ENCODE measurements around the gene RNU6-9. TPM values are rescaled to one million over a fixed set of nuclear protein-coding genes. Genes with fewer than 3 reads are reported as not detected.
"Not testable (repeated sequence)": the region's sequence is repeated elsewhere in the genome, so short reads cannot be mapped to it uniquely, and the experiment has no call there.

RNU6-9 gene
- total RNA-seq, 1 experiment from 2014 or later = not detected

DNA sequence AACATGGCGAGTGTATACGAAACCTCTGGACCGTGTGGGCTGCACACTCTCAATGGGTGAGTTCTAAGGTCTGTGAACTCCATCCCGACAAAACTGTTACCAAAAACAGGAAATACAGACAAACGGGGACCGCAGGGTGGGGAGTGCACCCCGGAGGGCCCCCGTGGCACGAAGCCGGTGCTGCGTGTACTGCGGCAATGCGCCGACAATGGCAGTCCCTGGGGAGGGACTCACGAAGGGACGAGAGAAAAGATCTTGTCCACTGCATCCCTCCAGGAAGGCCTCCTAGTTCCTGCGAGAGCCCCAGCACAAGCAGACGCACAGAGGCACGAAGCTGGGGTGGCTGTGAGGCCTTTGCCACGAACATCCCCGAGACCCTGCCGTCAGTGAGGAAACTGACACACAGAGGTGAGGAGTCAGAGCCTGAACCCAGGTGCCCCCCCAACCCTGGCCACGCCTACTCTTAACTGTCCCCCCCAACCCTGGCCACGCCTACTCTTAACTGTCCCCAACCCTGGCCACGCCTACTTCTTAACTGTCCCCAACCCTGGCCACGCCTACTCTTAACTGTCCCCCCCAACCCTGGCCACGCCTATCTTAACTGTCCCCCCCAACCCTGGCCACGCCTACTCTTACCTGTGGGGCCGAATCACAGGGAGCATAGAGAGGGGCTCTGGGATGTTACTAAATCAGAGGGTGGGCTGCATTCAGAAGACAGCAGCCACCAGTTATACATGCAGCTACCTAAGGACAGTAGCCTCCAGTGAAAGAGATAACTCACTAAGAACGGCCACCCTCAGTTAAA is 4.5 kb upstream of the RNU6-9 start:
- Histone ChIP-seq H3K36me3 (ENCODE audit: low read depth, low read length) (no peaks in the 10 kb centered on the region; the same call in 1 of the 2 replicates), H3K79me2 (ENCODE audit: low read length) (peaks cover 15% of the 10 kb centered on the region), H3K27me3 (ENCODE audit: low read length) (no peaks in the 10 kb centered on the region), H3K9me2 (replicated peaks; ENCODE audit: low read length) (no peaks in the 10 kb centered on the region), H3K4me2 (ENCODE audit: low read length) (no peak overlapping the region), H3K9ac (ENCODE audit: low read length) (no peak overlapping the region), H3K4me1 (ENCODE audit: insufficient read depth, low read length) (peaks cover 8% of the 10 kb centered on the region; the same call in 1 of the 2 replicates), H3K27ac (ENCODE audit: low read length) (no peak overlapping the region), H3F3A (ENCODE audit: low read length, unreplicated experiment) (peaks cover 2% of the 10 kb centered on the region), H4K20me1 (ENCODE audit: low read length) (no peaks in the 10 kb centered on the region), H2AFZ (ENCODE audit: low read length) (no peak overlapping the region), H3K4me3 (ENCODE audit: low read length) (no peak overlapping the region), H3K9me3 (ENCODE audit: low read length) (no peaks in the 10 kb centered on the region)
- ChIA-PET CTCF (no interaction called here), POLR2A (ENCODE audit: unreplicated experiment) (no interaction called here)
- DNase-seq = no peak
- intact Hi-C loops (cut with micrococcal nuclease) = no loop called here
- BruUV-seq (replicated peaks) = no TSS peak
- no peak for ATAC-seq
- TF ChIP-seq EZH2phosphoT487 (IDR thresholded peaks at IDR 0.05; ENCODE audit: borderline replicate concordance, low read length) = no peak
- TF ChIP-seq, protein P1, sequence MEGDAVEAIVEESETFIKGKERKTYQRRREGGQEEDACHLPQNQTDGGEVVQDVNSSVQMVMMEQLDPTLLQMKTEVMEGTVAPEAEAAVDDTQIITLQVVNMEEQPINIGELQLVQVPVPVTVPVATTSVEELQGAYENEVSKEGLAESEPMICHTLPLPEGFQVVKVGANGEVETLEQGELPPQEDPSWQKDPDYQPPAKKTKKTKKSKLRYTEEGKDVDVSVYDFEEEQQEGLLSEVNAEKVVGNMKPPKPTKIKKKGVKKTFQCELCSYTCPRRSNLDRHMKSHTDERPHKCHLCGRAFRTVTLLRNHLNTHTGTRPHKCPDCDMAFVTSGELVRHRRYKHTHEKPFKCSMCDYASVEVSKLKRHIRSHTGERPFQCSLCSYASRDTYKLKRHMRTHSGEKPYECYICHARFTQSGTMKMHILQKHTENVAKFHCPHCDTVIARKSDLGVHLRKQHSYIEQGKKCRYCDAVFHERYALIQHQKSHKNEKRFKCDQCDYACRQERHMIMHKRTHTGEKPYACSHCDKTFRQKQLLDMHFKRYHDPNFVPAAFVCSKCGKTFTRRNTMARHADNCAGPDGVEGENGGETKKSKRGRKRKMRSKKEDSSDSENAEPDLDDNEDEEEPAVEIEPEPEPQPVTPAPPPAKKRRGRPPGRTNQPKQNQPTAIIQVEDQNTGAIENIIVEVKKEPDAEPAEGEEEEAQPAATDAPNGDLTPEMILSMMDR (conservative IDR thresholded peaks at IDR 0.05; ENCODE audit: low read depth, low read length) = no peak
- no peak for TF ChIP-seq EZH2 (IDR thresholded peaks at IDR 0.05; ENCODE audit: low read length, unreplicated experiment)

DNA sequence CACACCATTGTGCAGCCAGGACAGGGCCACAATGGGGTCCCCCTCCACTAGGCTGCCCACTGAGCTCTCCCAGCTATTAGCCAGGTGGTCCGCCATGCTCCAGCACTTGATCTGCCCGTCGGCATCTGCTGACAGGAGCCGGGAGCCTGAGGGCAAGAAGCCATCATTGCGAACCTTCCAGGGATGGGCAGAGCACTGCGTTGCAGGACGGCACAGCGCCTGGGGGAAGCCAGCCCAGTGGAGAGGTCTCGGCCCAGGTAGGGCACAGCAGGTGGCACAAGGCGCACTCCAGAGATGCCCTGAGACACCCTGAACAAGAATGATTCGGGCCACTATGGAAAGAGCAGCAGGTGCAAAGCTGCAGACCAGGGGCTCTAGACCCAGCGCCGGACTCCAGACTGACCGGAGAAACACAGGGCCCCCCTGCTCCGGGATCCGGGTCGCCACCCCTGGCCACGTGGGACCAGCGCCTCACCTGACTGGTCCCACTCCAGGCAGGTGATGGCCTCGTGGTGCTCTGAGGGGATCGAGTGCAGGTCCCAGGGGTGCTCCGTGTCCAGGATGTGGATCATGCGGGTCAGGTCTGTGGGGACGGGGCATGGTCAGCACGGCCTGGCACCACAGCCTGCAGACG is 3.5 kb upstream of the RNU6-9 start:
- no TSS peak for BruUV-seq (replicated peaks)
- no peak overlapping the region for H3K27ac ChIP-seq (ENCODE audit: low read length)
- no peak for TF ChIP-seq EZH2 (IDR thresholded peaks at IDR 0.05; ENCODE audit: low read length, unreplicated experiment)
- no peak for TF ChIP-seq EZH2phosphoT487 (IDR thresholded peaks at IDR 0.05; ENCODE audit: borderline replicate concordance, low read length)
- TF ChIP-seq, protein P1 (conservative IDR thresholded peaks at IDR 0.05; ENCODE audit: low read depth, low read length) = no peak
- ATAC-seq (no peak), DNase-seq (no peak)
- ChIA-PET POLR2A (ENCODE audit: unreplicated experiment) (no interaction called here), CTCF (no interaction called here)
- no peak overlapping the region for H2AFZ ChIP-seq (ENCODE audit: low read length)
- no peak overlapping the region for H3K9ac ChIP-seq (ENCODE audit: low read length)
- no peaks in the 10 kb centered on the region; the same call in 1 of the 2 replicates for H3K36me3 ChIP-seq (ENCODE audit: low read depth, low read length)
- peaks cover 3% of the 10 kb centered on the region for H3F3A ChIP-seq (ENCODE audit: low read length, unreplicated experiment)
- H3K4me3 ChIP-seq (ENCODE audit: low read length) = no peak overlapping the region
- no peaks in the 10 kb centered on the region for H3K4me1 ChIP-seq (ENCODE audit: insufficient read depth, low read length)
- no peaks in the 10 kb centered on the region for H3K27me3 ChIP-seq (ENCODE audit: low read length)
- no peaks in the 10 kb centered on the region for H3K9me3 ChIP-seq (ENCODE audit: low read length)
- H4K20me1 ChIP-seq (ENCODE audit: low read length) = no peaks in the 10 kb centered on the region
- peaks cover 15% of the 10 kb centered on the region for H3K79me2 ChIP-seq (ENCODE audit: low read length)
- no peaks in the 10 kb centered on the region for H3K9me2 ChIP-seq (replicated peaks; ENCODE audit: low read length)
- no peak overlapping the region for H3K4me2 ChIP-seq (ENCODE audit: low read length)
- intact Hi-C loops (cut with micrococcal nuclease) = no loop called here

DNA sequence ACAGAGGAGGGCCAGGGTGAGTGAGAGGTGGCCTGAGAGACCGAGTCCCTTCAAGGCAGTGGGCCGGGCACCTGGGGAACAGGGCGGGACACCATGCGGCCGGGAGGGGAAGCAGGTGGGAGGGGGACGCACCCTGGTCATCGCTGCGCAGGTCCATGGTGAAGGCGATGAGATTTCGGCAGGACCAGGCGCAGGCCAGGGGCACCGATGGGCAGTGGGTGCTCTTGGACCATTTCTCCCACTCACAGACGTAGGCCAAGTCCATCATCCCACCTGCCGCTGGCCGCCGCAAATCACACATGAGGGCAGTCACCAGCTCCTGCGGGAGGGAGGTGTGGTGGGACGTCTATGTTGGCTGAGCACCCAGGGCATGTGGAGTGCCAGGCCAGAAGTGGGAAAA is 2.5 kb upstream of the RNU6-9 start:
- Histone ChIP-seq H3K4me3 (ENCODE audit: low read length) (no peak overlapping the region), H3F3A (ENCODE audit: low read length, unreplicated experiment) (peaks cover 3% of the 10 kb centered on the region), H3K4me2 (ENCODE audit: low read length) (no peak overlapping the region), H3K9me3 (ENCODE audit: low read length) (no peaks in the 10 kb centered on the region), H3K4me1 (ENCODE audit: insufficient read depth, low read length) (no peaks in the 10 kb centered on the region), H3K27me3 (ENCODE audit: low read length) (no peaks in the 10 kb centered on the region), H2AFZ (ENCODE audit: low read length) (no peak overlapping the region), H3K79me2 (ENCODE audit: low read length) (peaks cover 15% of the 10 kb centered on the region), H3K27ac (ENCODE audit: low read length) (no peak overlapping the region), H4K20me1 (ENCODE audit: low read length) (no peaks in the 10 kb centered on the region), H3K9me2 (replicated peaks; ENCODE audit: low read length) (no peaks in the 10 kb centered on the region), H3K36me3 (ENCODE audit: low read depth, low read length) (no peaks in the 10 kb centered on the region; the same call in 1 of the 2 replicates), H3K9ac (ENCODE audit: low read length) (no peak overlapping the region)
- ATAC-seq (no peak), DNase-seq (no peak)
- no TSS peak for BruUV-seq (replicated peaks)
- ChIA-PET CTCF (no interaction called here), POLR2A (ENCODE audit: unreplicated experiment) (no interaction called here)
- intact Hi-C loops (cut with micrococcal nuclease) = no loop called here
- TF ChIP-seq EZH2 (IDR thresholded peaks at IDR 0.05; ENCODE audit: low read length, unreplicated experiment) = no peak
- no peak for TF ChIP-seq EZH2phosphoT487 (IDR thresholded peaks at IDR 0.05; ENCODE audit: borderline replicate concordance, low read length)
- TF ChIP-seq, protein P1 (conservative IDR thresholded peaks at IDR 0.05; ENCODE audit: low read depth, low read length) = no peak

DNA sequence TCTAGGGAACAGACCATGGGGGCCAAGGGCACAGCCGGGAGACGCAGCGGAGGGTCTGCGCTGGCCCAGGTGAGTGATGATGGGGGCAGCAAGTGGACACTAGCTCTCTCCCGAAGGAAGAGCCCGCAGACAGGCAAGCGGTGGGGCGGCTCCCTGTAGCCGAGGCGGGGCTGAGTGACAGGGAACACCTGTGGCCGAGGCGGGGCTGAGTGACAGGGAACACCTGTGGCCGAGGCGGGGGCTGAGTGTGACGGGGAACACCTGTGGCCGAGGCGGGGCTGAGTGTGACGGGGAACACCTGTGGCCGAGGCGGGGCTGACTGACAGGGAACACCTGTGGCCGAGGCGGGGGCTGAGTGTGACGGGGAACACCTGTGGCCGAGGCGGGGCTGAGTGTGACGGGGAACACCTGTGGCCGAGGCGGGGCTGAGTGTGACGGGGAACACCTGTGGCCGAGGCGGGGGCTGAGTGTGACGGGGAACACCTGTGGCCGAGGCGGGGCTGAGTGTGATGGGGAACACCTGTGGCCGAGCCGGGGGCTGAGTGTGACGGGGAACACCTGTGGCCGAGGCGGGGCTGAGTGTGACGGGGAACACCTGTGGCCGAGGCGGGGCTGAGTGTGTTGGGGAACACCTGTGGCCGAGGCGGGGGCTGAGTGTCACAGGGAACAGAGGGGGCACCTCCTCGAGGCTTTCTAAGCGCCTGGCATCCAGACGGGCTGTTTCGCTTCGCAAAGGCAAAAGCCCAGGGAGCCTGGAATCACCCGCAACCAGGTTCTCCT is 1.7 kb upstream of the RNU6-9 start:
- Histone ChIP-seq H3K4me3 (ENCODE audit: low read length) (peak overlapping the region; percentile 84), H3K79me2 (ENCODE audit: low read length) (peaks cover 15% of the 10 kb centered on the region), H3K4me2 (ENCODE audit: low read length) (peak overlapping the region; percentile 86), H3K9ac (ENCODE audit: low read length) (peak overlapping the region; percentile 93; the same call in 1 of the 2 replicates)
- intact Hi-C loops (cut with micrococcal nuclease); H3K9me2 ChIP-seq (replicated peaks; ENCODE audit: low read length); POLR2A ChIA-PET (ENCODE audit: unreplicated experiment); BruUV-seq (replicated peaks); H4K20me1 ChIP-seq (ENCODE audit: low read length); H3F3A ChIP-seq (ENCODE audit: low read length, unreplicated experiment); DNase-seq; CTCF ChIA-PET; H3K4me1 ChIP-seq (ENCODE audit: insufficient read depth, low read length); H3K9me3 ChIP-seq (ENCODE audit: low read length); H3K27me3 ChIP-seq (ENCODE audit: low read length); H2AFZ ChIP-seq (ENCODE audit: low read length); H3K36me3 ChIP-seq (ENCODE audit: low read depth, low read length); ATAC-seq; H3K27ac ChIP-seq (ENCODE audit: low read length): not testable (repeated sequence)
